ENCODE data around the gene SCAMP3. TPM values are rescaled to one million over a fixed set of nuclear protein-coding genes. Genes with fewer than 3 reads are reported as not detected.
A peak's percentile ranks its signal among the peaks of the same experiment; 100 is the strongest.

Gene SCAMP3
- total RNA-seq, 4 donors from 2014 or later, result 10.0 to 44.4 (median 29.2) TPM

- Histone ChIP-seq H3K36me3 (no peaks in the 10 kb centered on the region), H3K4me3 (peak overlapping the region; percentile 64 to 92), H3K9me3 (no peaks in the 10 kb centered on the region), H3K27ac (peak overlapping the region; percentile 95 to 98), H3K4me1 (peaks cover 0 to 18% of the 10 kb centered on the region in 2 donors), H3K27me3 (no peaks in the 10 kb centered on the region)
- intact Hi-C loops (cut with DNase I; ENCODE audit: low total_unique reads), result no loop called here
- TF ChIP-seq CTCF (IDR thresholded peaks at IDR 0.05), result peak in 1 of 4 experiments; percentile 4
- TF ChIP-seq POLR2A (IDR thresholded peaks at IDR 0.05), result no peak
- DNase-seq, result peak; percentile 34 to 56
Observed at GRCh38 chr1:155254714-155255242, 7.4 kb downstream of the SCAMP3 start.

- no peaks in the 10 kb centered on the region for H3K9me3 ChIP-seq
- peaks cover 0 to 18% of the 10 kb centered on the region in 2 donors for H3K4me1 ChIP-seq
- peak overlapping the region; percentile 95 to 98 for H3K27ac ChIP-seq
- H3K27me3 ChIP-seq, result no peaks in the 10 kb centered on the region
- TF ChIP-seq POLR2A (IDR thresholded peaks at IDR 0.05), result no peak
- TF ChIP-seq CTCF (IDR thresholded peaks at IDR 0.05), result no peak
- intact Hi-C loops (cut with DNase I; ENCODE audit: low total_unique reads), result no loop called here
- no peaks in the 10 kb centered on the region for H3K36me3 ChIP-seq
- H3K4me3 ChIP-seq, result peak overlapping the region; percentile 64 to 92
- no peak for DNase-seq
Observed at GRCh38 chr1:155254228-155254713, 7.9 kb downstream of the SCAMP3 start.

GRCh38 chr1:155253797-155254196 lies 8.4 kb downstream of the SCAMP3 start:
- DNase-seq, result no peak
- H3K4me1 ChIP-seq, result peaks cover 0 to 18% of the 10 kb centered on the region in 2 donors
- no peaks in the 10 kb centered on the region for H3K27me3 ChIP-seq
- TF ChIP-seq CTCF (IDR thresholded peaks at IDR 0.05) (no peak), POLR2A (IDR thresholded peaks at IDR 0.05) (no peak)
- peak overlapping the region in 1 of 2 donors; percentile 92 for H3K4me3 ChIP-seq
- intact Hi-C loops (cut with DNase I; ENCODE audit: low total_unique reads), result no loop called here
- H3K27ac ChIP-seq, result peak overlapping the region in 1 of 2 donors; percentile 98
- no peaks in the 10 kb centered on the region for H3K9me3 ChIP-seq
- H3K36me3 ChIP-seq, result no peaks in the 10 kb centered on the region

GRCh38 chr1:155253208-155253607 lies 9.0 kb downstream of the SCAMP3 start:
- TF ChIP-seq POLR2A (IDR thresholded peaks at IDR 0.05) (no peak), CTCF (IDR thresholded peaks at IDR 0.05) (no peak)
- no peaks in the 10 kb centered on the region for H3K27me3 ChIP-seq
- no peak overlapping the region for H3K27ac ChIP-seq
- DNase-seq, result no peak
- H3K4me1 ChIP-seq, result peaks cover 0 to 18% of the 10 kb centered on the region in 2 donors
- intact Hi-C loops (cut with DNase I; ENCODE audit: low total_unique reads), result no loop called here
- no peaks in the 10 kb centered on the region for H3K36me3 ChIP-seq
- no peaks in the 10 kb centered on the region for H3K9me3 ChIP-seq
- H3K4me3 ChIP-seq, result no peak overlapping the region

- no peaks in the 10 kb centered on the region for H3K27me3 ChIP-seq
- H3K4me3 ChIP-seq, result no peak overlapping the region
- no peak for DNase-seq
- intact Hi-C loops (cut with DNase I; ENCODE audit: low total_unique reads), result no loop called here
- no peaks in the 10 kb centered on the region for H3K36me3 ChIP-seq
- H3K4me1 ChIP-seq, result peaks cover 0 to 18% of the 10 kb centered on the region in 2 donors
- H3K9me3 ChIP-seq, result no peaks in the 10 kb centered on the region
- TF ChIP-seq CTCF (IDR thresholded peaks at IDR 0.05) (no peak), POLR2A (IDR thresholded peaks at IDR 0.05) (no peak)
- H3K27ac ChIP-seq, result no peak overlapping the region
Observed at GRCh38 chr1:155251566-155251965, 10.6 kb downstream of the SCAMP3 start.

All from uterus (tissue), 4 donors.